Lung (tissue), 12 donors: Measurements from ENCODE around the gene DCDC2B. TPM values are rescaled to one million over a fixed set of nuclear protein-coding genes. Genes with fewer than 3 reads are reported as not detected.

ENCODE experiments used
- ATAC-seq: fragments of 200-7000 bp; cut with Tn5 transposase; one replicate; pipeline ENCODE4 v1.9.1; 2020; ENCODE audit warnings: moderate number of reproducible peaks; ENCODE audit not compliant: insufficient read depth, low FRiP score
- DNase-seq, 3 donors: peaks; one replicate each; pipeline ENCODE4 v3.0.0-alpha.2; 2013 to 2017
- H3K27ac ChIP-seq, 2 donors: one replicate each; pipeline ENCODE4 v1.5.1; 2013; ENCODE audit warnings: mild to moderate bottlenecking in 2 of 2, moderate library complexity in 2 of 2, control low read depth in 1 of 2, inconsistent platforms in 1 of 2, low read depth in 1 of 2, low read length in 1 of 2
- H3K27me3 ChIP-seq, 3 donors: one replicate each; pipeline ENCODE4 v1.5.1; 2013; ENCODE audit warnings: low read length in 2 of 3; ENCODE audit not compliant: control insufficient read depth in 3 of 3, insufficient read depth in 3 of 3
- H3K36me3 ChIP-seq, 4 donors: one replicate each; pipeline ENCODE4 v1.5.1; 2013; ENCODE audit warnings: low read length in 4 of 4, mild to moderate bottlenecking in 1 of 4, moderate library complexity in 1 of 4; ENCODE audit not compliant: control insufficient read depth in 4 of 4, insufficient read depth in 4 of 4
- H3K4me1 ChIP-seq, 5 donors: one replicate each; pipeline ENCODE4 v1.5.1; 2013; ENCODE audit warnings: low read length in 5 of 5, mild to moderate bottlenecking in 2 of 5, moderate library complexity in 1 of 5; ENCODE audit not compliant: control insufficient read depth in 5 of 5, insufficient read depth in 5 of 5
- H3K4me3 ChIP-seq: one replicate; pipeline ENCODE4 v1.5.1; 2013; ENCODE audit warnings: mild to moderate bottlenecking, control low read depth, moderate library complexity
- H3K9ac ChIP-seq, 2 donors: one replicate each; pipeline ENCODE4 v1.5.1; 2013; ENCODE audit warnings: low read length in 2 of 2, control low read depth in 1 of 2; ENCODE audit not compliant: insufficient read depth in 1 of 2
- H3K9me3 ChIP-seq, 4 donors: one replicate each; pipeline ENCODE4 v1.5.1; 2013; ENCODE audit warnings: low read length in 3 of 4, mild to moderate bottlenecking in 1 of 4, moderate library complexity in 1 of 4; ENCODE audit not compliant: control insufficient read depth in 4 of 4, insufficient read depth in 3 of 4
- WGBS, 2 donors: extraction: QIAGEN DNeasy Blood & Tissue Kit; methylation state at CpG; one replicate each; pipeline ENCODE4 v1.1.7; 2013; 5-methylcytosine and 5-hydroxymethylcytosine counted together
- polyA plus RNA-seq, 2 donors: library from polyadenylated mRNA; stranded (reverse); fragments of 200-250 nt; gene quantifications; one replicate each; pipeline ENCODE4 v1.2.1, GENCODE V29; 2013
- total RNA-seq, 2 donors: library from RNA; depleted of rRNA in 1 of 2; stranded (reverse); fragments of >200 nt in 1 of 2; gene quantifications; one replicate each; pipeline ENCODE4 v1.2.1, GENCODE V29; 2014 to 2021
- TF ChIP-seq, protein P1 (sequence below): IDR thresholded peaks from 2 replicates; pipeline ENCODE4 v1.5.1; 2012; ENCODE audit warnings: mild to moderate bottlenecking; ENCODE audit errors: control extremely low read depth, extremely low read depth
- donor health status: control.
- donor health status: control.
- donor health status: Bipolar disorder and iron deficiency.
- donor health status: healthy.
- donor health status: DM: yes; HTN: yes; CAD: no.

DCDC2B gene
- total and polyA plus RNA-seq, 4 donors, result 3.5 to 10.0 (median 5.8) TPM

GRCh38 chr1:32249831-32250525, 41.1 kb downstream of the DCDC2B start:
- H3K4me3 ChIP-seq, result no peak overlapping the region
- H3K36me3 ChIP-seq, result no peaks in the 10 kb centered on the region
- peak in 2 of 3 donors; percentile 59 to 71 for DNase-seq
- ATAC-seq, result no peak
- H3K9ac ChIP-seq, result no peak overlapping the region
- no peaks in the 10 kb centered on the region for H3K9me3 ChIP-seq
- peaks cover 0 to 22% (median 2%) of the 10 kb centered on the region in 5 donors for H3K4me1 ChIP-seq
- 18 to 47% methylated on average over 9 of the region's 9 CpGs for WGBS, 2 donors
- no peaks in the 10 kb centered on the region for H3K27me3 ChIP-seq
- H3K27ac ChIP-seq, result peak overlapping the region; percentile 29 to 82
- TF ChIP-seq, protein P1, sequence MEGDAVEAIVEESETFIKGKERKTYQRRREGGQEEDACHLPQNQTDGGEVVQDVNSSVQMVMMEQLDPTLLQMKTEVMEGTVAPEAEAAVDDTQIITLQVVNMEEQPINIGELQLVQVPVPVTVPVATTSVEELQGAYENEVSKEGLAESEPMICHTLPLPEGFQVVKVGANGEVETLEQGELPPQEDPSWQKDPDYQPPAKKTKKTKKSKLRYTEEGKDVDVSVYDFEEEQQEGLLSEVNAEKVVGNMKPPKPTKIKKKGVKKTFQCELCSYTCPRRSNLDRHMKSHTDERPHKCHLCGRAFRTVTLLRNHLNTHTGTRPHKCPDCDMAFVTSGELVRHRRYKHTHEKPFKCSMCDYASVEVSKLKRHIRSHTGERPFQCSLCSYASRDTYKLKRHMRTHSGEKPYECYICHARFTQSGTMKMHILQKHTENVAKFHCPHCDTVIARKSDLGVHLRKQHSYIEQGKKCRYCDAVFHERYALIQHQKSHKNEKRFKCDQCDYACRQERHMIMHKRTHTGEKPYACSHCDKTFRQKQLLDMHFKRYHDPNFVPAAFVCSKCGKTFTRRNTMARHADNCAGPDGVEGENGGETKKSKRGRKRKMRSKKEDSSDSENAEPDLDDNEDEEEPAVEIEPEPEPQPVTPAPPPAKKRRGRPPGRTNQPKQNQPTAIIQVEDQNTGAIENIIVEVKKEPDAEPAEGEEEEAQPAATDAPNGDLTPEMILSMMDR, result no peak

GRCh38 chr1:32250893-32251716, 42.2 kb downstream of the DCDC2B start, which contains the start of gene LCK:
LCK (plus strand) TSS chr1:32251265; CDS start chr1:32274330, 23,065 bp downstream.
- H3K9ac ChIP-seq, result no peak within 1 kb of the TSS
- TF ChIP-seq, protein P1, result no peak
- no peak within 1 kb of the TSS for H3K4me3 ChIP-seq
- no peaks in the 10 kb centered on the region for H3K9me3 ChIP-seq
- DNase-seq, result no peak
- no peaks in the 10 kb centered on the region for H3K36me3 ChIP-seq
- WGBS, 2 donors, result 63 to 70% methylated on average over 25 of the region's 25 CpGs
- peak within 1 kb of the TSS; percentile 29 to 82 for H3K27ac ChIP-seq
- H3K4me1 ChIP-seq, result peaks cover 0 to 22% (median 2%) of the 10 kb centered on the region in 5 donors
- H3K27me3 ChIP-seq, result no peaks in the 10 kb centered on the region
- ATAC-seq, result no peak

- no peak for DNase-seq
- Histone ChIP-seq H3K9me3 (no peaks in the 10 kb centered on the region), H3K27me3 (no peaks in the 10 kb centered on the region), H3K36me3 (no peaks in the 10 kb centered on the region), H3K4me1 (peaks cover 0 to 13% (median 2%) of the 10 kb centered on the region in 5 donors), H3K9ac (no peak overlapping the region), H3K4me3 (no peak overlapping the region), H3K27ac (no peak overlapping the region)
- 66 to 75% methylated on average over 10 of the region's 10 CpGs for WGBS, 2 donors
- TF ChIP-seq, protein P1, result no peak
- ATAC-seq, result no peak
Observed at GRCh38 chr1:32255072-32256071, 46.5 kb downstream of the DCDC2B start.
